HL-60 (cell line): ENCODE measurements around the gene TMEM132D.

Experiments used
- GABPA ChIP-seq: IDR thresholded peaks from 2 replicates; pipeline ENCODE4 v1.6.1; 2012; ENCODE audit warnings: low read depth
- POLR2AphosphoS5 ChIP-seq: IDR thresholded peaks from 2 replicates; pipeline ENCODE4 v1.6.1; 2012; ENCODE audit warnings: low read depth
- TF ChIP-seq, protein P1 (sequence below): IDR thresholded peaks from one replicate; pipeline ENCODE4 v1.5.1; 2011; ENCODE audit warnings: low read length, control low read depth, inconsistent platforms; ENCODE audit not compliant: insufficient read depth
- TF ChIP-seq, protein P2 (sequence below): IDR thresholded peaks from 2 replicates; pipeline ENCODE4 v1.6.1; 2012; ENCODE audit warnings: low read depth; ENCODE audit not compliant: insufficient replicate concordance

DNA sequence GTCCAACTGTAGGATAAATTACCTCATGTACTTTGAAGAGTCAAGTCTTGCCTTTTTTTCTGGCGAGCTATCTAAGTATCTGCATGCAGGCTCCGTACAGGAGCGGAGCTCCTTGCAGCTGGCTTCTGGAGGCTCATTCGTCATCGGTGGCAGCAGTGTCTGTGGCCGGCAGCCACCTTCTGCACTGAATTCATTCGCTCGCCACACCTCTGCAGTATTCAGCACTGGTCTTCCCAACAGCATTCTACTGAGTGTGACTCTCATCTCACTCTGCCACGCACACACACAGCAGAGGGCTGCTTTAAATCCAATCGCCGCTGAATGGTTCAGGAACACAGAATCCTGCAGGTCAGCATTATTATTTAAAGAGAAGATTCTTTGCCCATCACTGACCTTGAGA lies 850.6 kb downstream of the TMEM132D start:
- TF ChIP-seq, protein P1, sequence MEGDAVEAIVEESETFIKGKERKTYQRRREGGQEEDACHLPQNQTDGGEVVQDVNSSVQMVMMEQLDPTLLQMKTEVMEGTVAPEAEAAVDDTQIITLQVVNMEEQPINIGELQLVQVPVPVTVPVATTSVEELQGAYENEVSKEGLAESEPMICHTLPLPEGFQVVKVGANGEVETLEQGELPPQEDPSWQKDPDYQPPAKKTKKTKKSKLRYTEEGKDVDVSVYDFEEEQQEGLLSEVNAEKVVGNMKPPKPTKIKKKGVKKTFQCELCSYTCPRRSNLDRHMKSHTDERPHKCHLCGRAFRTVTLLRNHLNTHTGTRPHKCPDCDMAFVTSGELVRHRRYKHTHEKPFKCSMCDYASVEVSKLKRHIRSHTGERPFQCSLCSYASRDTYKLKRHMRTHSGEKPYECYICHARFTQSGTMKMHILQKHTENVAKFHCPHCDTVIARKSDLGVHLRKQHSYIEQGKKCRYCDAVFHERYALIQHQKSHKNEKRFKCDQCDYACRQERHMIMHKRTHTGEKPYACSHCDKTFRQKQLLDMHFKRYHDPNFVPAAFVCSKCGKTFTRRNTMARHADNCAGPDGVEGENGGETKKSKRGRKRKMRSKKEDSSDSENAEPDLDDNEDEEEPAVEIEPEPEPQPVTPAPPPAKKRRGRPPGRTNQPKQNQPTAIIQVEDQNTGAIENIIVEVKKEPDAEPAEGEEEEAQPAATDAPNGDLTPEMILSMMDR, result no peak
- TF ChIP-seq POLR2AphosphoS5 (no peak), GABPA (no peak)
- TF ChIP-seq, protein P2, sequence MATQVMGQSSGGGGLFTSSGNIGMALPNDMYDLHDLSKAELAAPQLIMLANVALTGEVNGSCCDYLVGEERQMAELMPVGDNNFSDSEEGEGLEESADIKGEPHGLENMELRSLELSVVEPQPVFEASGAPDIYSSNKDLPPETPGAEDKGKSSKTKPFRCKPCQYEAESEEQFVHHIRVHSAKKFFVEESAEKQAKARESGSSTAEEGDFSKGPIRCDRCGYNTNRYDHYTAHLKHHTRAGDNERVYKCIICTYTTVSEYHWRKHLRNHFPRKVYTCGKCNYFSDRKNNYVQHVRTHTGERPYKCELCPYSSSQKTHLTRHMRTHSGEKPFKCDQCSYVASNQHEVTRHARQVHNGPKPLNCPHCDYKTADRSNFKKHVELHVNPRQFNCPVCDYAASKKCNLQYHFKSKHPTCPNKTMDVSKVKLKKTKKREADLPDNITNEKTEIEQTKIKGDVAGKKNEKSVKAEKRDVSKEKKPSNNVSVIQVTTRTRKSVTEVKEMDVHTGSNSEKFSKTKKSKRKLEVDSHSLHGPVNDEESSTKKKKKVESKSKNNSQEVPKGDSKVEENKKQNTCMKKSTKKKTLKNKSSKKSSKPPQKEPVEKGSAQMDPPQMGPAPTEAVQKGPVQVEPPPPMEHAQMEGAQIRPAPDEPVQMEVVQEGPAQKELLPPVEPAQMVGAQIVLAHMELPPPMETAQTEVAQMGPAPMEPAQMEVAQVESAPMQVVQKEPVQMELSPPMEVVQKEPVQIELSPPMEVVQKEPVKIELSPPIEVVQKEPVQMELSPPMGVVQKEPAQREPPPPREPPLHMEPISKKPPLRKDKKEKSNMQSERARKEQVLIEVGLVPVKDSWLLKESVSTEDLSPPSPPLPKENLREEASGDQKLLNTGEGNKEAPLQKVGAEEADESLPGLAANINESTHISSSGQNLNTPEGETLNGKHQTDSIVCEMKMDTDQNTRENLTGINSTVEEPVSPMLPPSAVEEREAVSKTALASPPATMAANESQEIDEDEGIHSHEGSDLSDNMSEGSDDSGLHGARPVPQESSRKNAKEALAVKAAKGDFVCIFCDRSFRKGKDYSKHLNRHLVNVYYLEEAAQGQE, result no peak
